Suprapubic skin (tissue), 3 donors: ENCODE measurements around the gene KCNJ8.

Experiments
- CTCF ChIP-seq, 2 donors: fragments of 200-600 bp in 1 of 2; fragments of 450-650 bp in 1 of 2; sonication (generic) in 1 of 2; IDR thresholded peaks; one replicate each; pipeline ENCODE4 v1.5.1; 2016 to 2019; ENCODE audit warnings: antibody characterized with exemption in 2 of 2, mild to moderate bottlenecking in 1 of 2, moderate library complexity in 1 of 2
- POLR2AphosphoS5 ChIP-seq, 3 donors: sonication (generic); formaldehyde crosslinking; IDR thresholded peaks; one replicate each; pipeline ENCODE4 v1.6.1; 2017; ENCODE audit warnings: antibody characterized with exemption in 3 of 3

DNA sequence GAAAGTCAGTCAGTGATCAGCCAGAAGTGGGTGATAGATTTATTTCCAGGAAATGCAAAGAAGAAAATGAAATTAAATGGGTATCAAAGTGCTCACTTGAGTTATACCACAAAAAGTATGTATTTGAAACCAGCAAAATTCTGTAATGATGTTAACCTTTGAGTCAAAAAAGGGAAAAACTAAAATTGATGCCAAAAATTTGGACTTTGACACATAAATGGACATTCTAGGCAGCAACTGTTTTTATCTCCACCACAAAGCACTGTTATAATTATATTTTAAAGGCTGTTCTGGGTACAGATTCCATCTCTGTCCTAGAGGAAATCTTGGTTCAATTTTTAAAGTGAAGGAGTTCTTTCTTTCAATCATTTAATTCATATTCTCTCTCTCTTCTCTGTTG lies 31.7 kb upstream of the KCNJ8 start:
- TF ChIP-seq POLR2AphosphoS5 (IDR thresholded peaks at IDR 0.05): no peak
- TF ChIP-seq CTCF (IDR thresholded peaks at IDR 0.05): no peak
